Subcutaneous preadipocyte (primary cell): ENCODE measurements around the gene ZNF738. TPM values are rescaled to one million over a fixed set of nuclear protein-coding genes. Genes with fewer than 3 reads are reported as not detected.

Source experiments
- total RNA-seq: library from RNA; depleted of rRNA; stranded (reverse); fragments of >200 nt; gene quantifications from 2 replicates; pipeline ENCODE4 v1.2.3, GENCODE V29; 2012

The ZNF738 gene
- total RNA-seq, result 4.0 and 5.1 TPM in 2 replicates

DNA sequence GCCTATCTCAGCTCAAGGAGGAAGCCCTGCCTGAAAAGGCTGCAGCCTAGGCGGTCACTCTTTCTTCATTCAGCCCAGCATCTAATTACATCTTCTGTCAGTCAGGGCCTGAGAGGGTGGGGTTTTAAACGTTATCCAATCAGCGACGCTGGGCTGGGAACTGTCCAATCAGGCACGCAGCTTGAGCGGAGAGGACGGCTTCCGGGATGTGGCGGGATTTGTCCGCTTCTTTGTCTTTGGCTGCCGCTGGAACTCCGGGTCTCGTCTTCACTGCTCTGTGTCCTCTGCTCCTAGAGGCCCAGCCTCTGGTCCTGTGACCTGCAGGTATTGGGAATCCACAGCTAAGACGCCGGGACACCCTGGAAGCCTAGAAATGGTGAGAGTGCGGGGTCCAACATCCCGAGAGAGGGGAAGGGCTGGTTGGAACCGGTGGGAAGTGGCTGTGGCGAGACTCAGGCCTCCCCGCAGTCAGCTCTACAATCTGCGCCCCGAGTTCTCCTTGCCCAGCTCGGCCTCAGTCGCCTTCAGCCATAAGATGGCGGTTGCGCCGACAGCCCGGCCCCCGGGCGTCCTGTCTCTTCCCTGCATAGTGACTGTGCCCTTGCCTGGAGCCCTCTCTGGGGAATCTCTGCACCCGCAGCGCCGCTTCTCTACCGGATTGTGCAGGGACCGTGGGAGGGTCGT, at the start of gene ZNF738:
ZNF738 (plus strand) TSS at position 233 of the 684 bp plus-strand sequence; CDS start at position 374, 141 bp downstream.

DNA sequence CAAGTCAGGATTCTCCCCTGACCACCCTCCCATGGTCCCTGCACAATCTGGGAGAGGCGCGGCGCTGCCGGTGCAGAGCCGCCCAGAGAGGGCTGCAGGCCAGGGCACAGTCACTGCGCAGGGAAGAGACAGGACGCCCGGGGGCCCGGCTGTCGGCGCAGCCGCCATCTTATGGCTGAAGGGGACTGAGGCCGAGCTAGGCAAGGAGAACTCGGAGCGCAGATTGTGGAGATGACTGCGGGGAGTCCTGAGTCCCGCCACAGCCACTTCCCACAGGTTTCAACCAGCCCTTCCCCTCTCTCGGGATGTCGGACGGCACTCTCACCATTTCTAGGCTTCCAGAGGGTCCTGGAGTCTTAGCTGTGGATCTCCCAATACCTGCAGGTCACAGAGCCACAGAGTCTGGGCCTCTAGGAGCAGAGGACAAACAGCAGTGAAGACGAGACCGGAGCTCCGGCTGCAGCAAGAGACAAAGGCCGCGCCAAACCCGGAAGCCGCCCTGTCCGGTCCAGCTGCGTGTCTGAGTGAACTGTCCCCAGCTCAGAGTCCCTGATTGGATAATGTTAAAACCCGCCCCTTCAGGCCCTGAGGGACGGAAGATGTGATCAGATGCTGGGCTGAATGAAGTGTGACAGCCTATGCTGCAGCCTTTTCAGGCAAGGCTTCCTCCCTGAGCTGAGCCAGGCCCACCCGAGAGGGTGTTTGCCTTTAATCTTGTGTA, 29.8 kb upstream of the ZNF738 start, which contains the start of gene ZNF708:
ZNF708 (minus strand) TSS at position 526 of the 721 bp plus-strand sequence; CDS start at position 328, 198 bp downstream.

DNA sequence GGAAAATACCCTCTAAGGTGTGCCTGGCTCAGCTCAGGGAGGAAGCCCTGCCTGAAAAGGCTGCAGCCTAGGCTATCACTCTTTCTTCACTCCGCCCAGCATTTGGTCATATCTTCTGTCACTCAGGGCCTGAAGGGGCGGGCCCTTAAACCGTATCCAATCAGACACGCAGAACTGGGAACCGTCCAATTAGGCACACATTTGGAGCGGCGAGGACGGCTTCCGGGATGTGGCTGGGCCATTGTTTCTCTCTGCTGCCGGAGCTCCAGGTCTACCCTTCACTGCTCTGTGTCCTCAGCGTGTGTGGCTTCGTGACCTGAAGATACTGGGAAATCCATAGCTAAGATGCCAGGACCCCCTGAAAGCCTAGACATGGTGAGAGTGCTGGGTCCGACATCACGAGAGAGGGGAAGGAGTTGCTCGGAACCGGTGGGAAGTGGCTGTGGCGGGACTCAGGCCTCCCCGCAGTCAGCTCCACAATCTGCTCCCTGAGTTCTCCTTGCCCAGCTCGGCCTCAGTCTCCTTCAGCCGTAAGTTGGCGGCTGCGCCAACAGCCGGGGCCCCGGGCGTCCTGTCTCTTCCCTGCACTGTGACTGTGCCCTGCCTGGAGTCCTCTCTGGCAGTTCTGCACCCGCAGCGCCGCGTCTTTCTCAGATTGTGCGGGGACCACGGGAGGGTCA, 38.2 kb downstream of the ZNF738 start, which contains the start of gene ZNF493:
ZNF493 (plus strand) TSS at position 241 of the 680 bp plus-strand sequence; CDS start at position 346, 105 bp downstream.

Other genes starting within 250 kb of the ZNF738 start
- 3.3 and 4.3 TPM in 2 replicates for gene ZNF431, start 217.0 kb upstream of the ZNF738 start, total RNA-seq
- 4.4 and 6.3 TPM in 2 replicates for gene ZNF708, start 29.6 kb upstream of the ZNF738 start, total RNA-seq
- gene ZNF493, start 38.1 kb downstream of the ZNF738 start, total RNA-seq, result 13.6 and 16.0 TPM in 2 replicates
- gene ZNF429, start 146.6 kb downstream of the ZNF738 start, total RNA-seq, result 6.6 and 9.9 TPM in 2 replicates